ENCODE results near the gene CEP55. TPM values are rescaled to one million over a fixed set of nuclear protein-coding genes. Genes with fewer than 3 reads are reported as not detected.

CEP55 gene
- total RNA-seq, 1 donor from 2014 or later = 3.2 TPM

DNA sequence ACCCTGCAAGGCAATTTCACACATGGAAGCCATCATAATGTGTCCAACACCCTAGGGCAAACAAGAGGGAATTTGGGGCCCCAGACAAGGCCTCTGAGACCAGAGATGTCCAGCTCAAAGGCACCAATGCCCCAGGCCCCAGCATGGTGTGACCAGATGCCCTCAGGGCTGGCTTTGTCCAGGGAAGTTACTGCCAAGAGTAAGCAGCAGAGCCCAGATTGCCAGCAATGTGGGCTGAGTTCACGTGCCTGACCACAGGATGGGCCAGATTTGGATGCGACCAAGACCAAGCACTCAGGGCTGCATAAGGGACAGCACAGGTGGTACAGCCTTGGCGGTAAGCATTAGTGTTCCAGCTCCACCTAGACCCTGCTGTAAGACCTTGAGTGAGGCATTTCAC is 27.0 kb upstream of the CEP55 start:
- H3K4me1 ChIP-seq = peaks cover 95% of the 10 kb centered on the region
- TF ChIP-seq POLR2AphosphoS5 (IDR thresholded peaks at IDR 0.05; ENCODE audit: insufficient read depth in 1 of 2, low read depth in 1 of 2) (no peak), POLR2A (IDR thresholded peaks at IDR 0.05) (no peak), CTCF (IDR thresholded peaks at IDR 0.05) (no peak)
- DNase-seq (ENCODE audit: extremely low spot score in 2 of 2) = no peak

GRCh38 chr10:93471110-93471651 is 25.2 kb upstream of the CEP55 start:
- Histone ChIP-seq H3K4me3 (no peak overlapping the region), H3K27ac (peak overlapping the region; percentile 90), H3K27me3 (no peaks in the 10 kb centered on the region), H3K4me1 (peaks cover 95% of the 10 kb centered on the region), H3K9me3 (no peaks in the 10 kb centered on the region), H3K36me3 (no peaks in the 10 kb centered on the region)
- DNase-seq (ENCODE audit: extremely low spot score in 2 of 2) = no peak
- TF ChIP-seq CTCF (IDR thresholded peaks at IDR 0.05) (no peak), POLR2AphosphoS5 (IDR thresholded peaks at IDR 0.05; ENCODE audit: insufficient read depth in 1 of 2, low read depth in 1 of 2) (peak; percentile 49 to 96), POLR2A (IDR thresholded peaks at IDR 0.05) (peak in 1 of 2 donors; percentile 13)
- intact Hi-C loops (cut with DNase I) = no loop called here

More for the DNA sequence above, 27.0 kb upstream of the CEP55 start:
- no peak overlapping the region for H3K4me3 ChIP-seq
- H3K27ac ChIP-seq = peak overlapping the region; percentile 90
- no peaks in the 10 kb centered on the region for H3K27me3 ChIP-seq
- no peaks in the 10 kb centered on the region for H3K36me3 ChIP-seq
- intact Hi-C loops (cut with DNase I) = no loop called here
- no peaks in the 10 kb centered on the region for H3K9me3 ChIP-seq

GRCh38 chr10:93473161-93473560 is 23.3 kb upstream of the CEP55 start:
- DNase-seq (ENCODE audit: extremely low spot score in 2 of 2) = no peak
- intact Hi-C loops (cut with DNase I) = no loop called here
- Histone ChIP-seq H3K27ac (peak overlapping the region; percentile 90), H3K36me3 (no peaks in the 10 kb centered on the region), H3K4me1 (peaks cover 94% of the 10 kb centered on the region), H3K27me3 (no peaks in the 10 kb centered on the region), H3K9me3 (no peaks in the 10 kb centered on the region), H3K4me3 (no peak overlapping the region)
- no peak for TF ChIP-seq POLR2AphosphoS5 (IDR thresholded peaks at IDR 0.05; ENCODE audit: insufficient read depth in 1 of 2, low read depth in 1 of 2)
- no peak for TF ChIP-seq CTCF (IDR thresholded peaks at IDR 0.05)
- TF ChIP-seq POLR2A (IDR thresholded peaks at IDR 0.05) = no peak

DNA sequence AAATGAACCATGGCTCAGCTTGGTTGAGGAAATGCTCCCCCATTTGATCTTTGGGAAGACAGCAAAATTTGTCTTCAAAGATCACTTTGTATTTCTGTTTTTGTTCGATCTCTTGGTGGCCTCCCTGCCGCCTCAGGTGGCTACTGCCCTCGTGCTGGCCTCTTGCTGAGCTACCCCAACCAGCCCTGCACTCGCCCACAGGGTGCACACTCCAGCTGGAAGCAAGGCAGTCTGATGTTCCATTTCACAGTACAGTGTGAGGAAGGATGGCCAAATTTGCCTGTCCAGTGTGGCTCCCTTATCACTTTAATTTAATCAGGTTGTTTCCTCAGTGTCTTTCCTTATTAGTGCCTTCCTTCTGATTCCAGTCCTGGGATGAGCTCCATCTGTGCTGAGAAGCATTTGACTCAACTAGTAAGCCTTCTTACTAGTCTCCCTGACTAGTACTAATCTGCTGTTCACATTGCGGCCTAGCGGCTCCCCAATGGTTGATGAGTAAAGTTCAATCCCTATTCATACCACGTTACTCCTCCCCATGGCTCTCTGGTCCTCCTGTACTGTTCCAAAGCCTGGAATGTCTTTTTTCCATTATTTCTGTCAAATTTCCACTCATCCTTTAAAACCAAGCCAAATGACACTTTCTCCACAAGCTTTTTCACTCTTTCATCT is 22.5 kb upstream of the CEP55 start:
- Histone ChIP-seq H3K9me3 (no peaks in the 10 kb centered on the region), H3K4me3 (no peak overlapping the region), H3K27ac (peak overlapping the region; percentile 90), H3K4me1 (peaks cover 94% of the 10 kb centered on the region), H3K27me3 (no peaks in the 10 kb centered on the region), H3K36me3 (no peaks in the 10 kb centered on the region)
- TF ChIP-seq POLR2A (IDR thresholded peaks at IDR 0.05) = no peak
- no peak for TF ChIP-seq CTCF (IDR thresholded peaks at IDR 0.05)
- TF ChIP-seq POLR2AphosphoS5 (IDR thresholded peaks at IDR 0.05; ENCODE audit: insufficient read depth in 1 of 2, low read depth in 1 of 2) = no peak
- no peak for DNase-seq (ENCODE audit: extremely low spot score in 2 of 2)
- intact Hi-C loops (cut with DNase I) = no loop called here

DNA sequence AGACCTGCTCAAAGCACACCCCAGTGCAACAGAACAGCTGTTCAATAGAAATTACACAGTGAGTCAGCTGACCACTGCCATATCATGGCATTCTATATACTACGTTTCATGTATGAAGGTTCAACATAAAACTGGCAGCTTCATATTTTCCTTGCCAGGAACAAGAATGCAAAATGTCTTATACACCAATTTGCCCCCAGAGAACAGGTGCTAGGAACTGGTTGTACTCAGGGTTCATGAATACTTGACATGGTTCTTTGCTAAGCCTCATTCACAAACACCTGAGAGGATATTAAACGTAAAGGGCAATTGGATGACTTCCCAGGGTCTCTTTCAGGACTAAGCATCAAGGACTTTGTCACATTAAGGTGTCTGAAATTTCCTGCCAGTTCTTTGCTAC is 21.2 kb upstream of the CEP55 start:
- peak overlapping the region; percentile 95 for H3K27ac ChIP-seq

More for the DNA sequence above, 21.2 kb upstream of the CEP55 start:
- Histone ChIP-seq H3K4me3 (no peak overlapping the region), H3K27me3 (no peaks in the 10 kb centered on the region), H3K36me3 (no peaks in the 10 kb centered on the region), H3K9me3 (no peaks in the 10 kb centered on the region), H3K4me1 (peaks cover 94% of the 10 kb centered on the region)
- no peak for DNase-seq (ENCODE audit: extremely low spot score in 2 of 2)
- no peak for TF ChIP-seq POLR2AphosphoS5 (IDR thresholded peaks at IDR 0.05; ENCODE audit: insufficient read depth in 1 of 2, low read depth in 1 of 2)
- intact Hi-C loops (cut with DNase I) = no loop called here

All from vagina (tissue), 2 donors.